HS-5 (cell line): ENCODE data around the gene C11orf52.
"Not testable (repeated sequence)": the region's sequence is repeated elsewhere in the genome, so short reads cannot be mapped to it uniquely, and the experiment has no call there.

Source experiments
- DNase-seq: peaks from one replicate; pipeline ENCODE4 v3.0.0-alpha.2; 2012; ENCODE audit warnings: low read depth

Gene C11orf52, protein sequence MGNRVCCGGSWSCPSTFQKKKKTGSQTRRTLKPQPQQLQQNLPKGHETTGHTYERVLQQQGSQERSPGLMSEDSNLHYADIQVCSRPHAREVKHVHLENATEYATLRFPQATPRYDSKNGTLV

GRCh38 chr11:111918390-111919256, at the start of gene C11orf52:
Gene C11orf52 (plus strand): TSS chr11:111918913. CDS start chr11:111918973, 60 bp downstream.
- no peak for DNase-seq

DNA sequence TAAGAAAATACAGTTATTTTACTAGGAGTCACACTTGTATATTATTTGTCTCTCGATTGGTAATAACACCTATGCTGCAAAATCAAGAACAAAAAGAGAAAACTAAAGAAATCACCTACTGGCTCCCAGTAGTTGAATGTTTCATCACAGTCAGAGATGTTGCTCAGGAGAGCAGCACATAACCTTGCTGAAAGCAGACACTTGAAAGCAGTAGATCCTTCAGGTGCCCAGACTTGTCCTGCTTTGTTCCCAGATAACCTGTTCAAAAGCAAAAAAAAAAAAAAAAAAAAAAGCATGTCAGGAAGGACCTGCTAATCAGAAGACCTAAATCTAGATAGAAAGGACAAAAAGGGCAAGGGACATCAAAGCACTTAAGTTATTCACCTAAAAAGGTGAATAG, 48.6 kb upstream of the C11orf52 start:
- no peak for DNase-seq

DNA sequence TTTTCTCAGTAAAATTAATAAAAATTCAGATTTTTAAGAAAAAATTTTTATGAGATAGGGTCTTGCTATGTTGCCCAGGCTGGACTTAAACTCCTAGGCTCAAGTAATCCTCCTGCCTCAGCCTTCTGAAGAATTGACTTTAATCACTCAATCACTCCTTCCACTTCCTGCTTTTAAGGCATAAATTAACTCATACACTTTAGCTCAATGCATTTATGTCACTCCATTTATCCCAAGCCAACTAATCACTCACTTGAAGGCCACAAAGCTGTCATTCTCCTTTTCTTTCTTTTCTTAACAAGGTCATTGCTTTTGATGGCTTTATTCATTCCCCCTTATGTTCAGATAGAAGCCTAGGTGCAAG, 48.2 kb upstream of the C11orf52 start:
- no peak for DNase-seq

GRCh38 chr11:111870886-111871692, 47.6 kb upstream of the C11orf52 start, which contains the start of gene ALG9:
Gene ALG9 (minus strand): TSS chr11:111871581. CDS start chr11:111871482, 99 bp downstream.
- peak; percentile 55 for DNase-seq

- DNase-seq = peak; percentile 2
Observed at GRCh38 chr11:111871693-111872161, 47.0 kb upstream of the C11orf52 start.

DNA sequence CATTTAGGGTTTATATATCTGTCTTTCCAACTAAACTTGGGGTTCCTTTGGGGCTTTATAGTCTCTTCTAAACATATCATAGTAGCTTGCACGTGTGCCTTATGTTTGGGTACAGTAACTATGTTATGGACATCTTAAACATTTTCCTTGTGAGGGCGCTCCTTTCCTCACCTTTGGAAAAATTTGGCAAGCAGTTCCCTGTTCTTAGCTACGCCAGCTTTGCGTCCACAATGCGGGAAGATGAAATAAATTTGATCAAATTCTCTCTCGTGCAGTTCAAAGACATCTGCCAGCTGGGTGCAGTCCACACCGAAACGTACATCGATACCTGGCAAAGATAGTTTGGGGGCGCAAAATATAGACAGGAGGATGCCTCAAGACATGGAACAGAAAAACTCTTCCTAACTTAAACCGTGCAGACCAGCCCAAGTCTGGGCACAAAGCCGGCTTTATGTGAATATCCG, 40.3 kb upstream of the C11orf52 start:
- peak; percentile 14 for DNase-seq

DNA sequence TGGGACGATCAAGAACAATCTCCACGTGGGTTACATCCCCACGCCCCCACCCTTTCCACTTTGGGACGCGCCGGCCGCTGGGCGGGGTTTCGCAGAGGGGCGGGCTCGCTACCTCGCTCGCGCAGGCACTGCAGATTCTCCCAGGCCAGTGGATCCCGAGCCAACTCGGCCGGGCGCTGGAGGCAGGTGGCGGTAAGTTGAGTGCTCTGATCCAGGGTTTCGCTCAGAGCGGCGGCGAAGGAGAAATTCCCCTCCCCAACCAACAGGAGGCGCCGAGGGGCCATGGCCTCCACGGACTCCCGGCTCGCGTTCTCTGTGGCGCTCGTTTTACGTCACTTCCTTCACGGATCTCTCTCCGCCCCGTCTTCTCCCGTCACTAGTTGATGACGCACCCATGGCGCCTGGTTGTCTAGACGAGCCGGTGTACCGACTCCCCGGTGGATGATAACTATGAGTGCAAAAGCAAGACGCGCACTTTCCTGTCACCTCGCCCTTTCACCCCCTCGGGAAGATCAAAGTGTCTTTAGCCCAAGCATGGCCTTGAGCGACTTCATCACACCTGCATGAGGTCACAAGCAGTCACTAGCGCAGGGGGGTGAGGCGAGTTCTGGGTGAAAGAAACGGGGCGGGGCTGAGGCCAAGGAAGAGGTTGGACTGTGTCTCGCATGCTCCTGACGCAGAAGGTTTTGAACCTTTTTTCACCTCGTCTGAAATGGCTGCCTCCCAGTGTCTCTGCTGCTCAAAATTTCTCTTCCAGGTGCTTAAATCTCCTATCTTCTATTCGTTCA, 39.7 kb upstream of the C11orf52 start, which contains the start of the genes CFAP68 and FDXACB1:
Gene CFAP68 (plus strand): TSS at position 693 of the 788 bp plus-strand sequence. CDS start 20 bp downstream, at position 713.
Gene FDXACB1 (minus strand): TSS at position 317 of the 788 bp plus-strand sequence. CDS start 33 bp downstream, at position 284.
- peak; percentile 93 for DNase-seq

DNA sequence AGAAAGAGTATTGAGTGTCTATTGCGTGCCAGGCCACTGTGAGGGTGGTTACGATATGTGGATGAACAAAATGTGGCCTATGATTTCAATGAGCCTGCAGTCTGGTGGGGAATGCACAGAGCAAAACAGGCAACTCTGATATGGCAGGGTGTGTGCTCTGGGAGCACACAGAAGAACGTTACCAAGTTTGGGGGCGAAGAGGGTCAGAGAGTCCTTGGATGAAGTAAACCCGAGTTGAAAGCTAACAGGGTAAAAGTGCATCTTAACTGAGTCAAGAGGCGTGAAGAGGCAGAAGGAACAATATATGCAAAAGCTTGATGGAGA, 39.1 kb upstream of the C11orf52 start:
- DNase-seq = no peak

- DNase-seq = no peak
Observed at GRCh38 chr11:111882202-111882601, 36.5 kb upstream of the C11orf52 start.

GRCh38 chr11:111885053-111885452, 33.7 kb upstream of the C11orf52 start:
- not testable (repeated sequence) for DNase-seq

DNA sequence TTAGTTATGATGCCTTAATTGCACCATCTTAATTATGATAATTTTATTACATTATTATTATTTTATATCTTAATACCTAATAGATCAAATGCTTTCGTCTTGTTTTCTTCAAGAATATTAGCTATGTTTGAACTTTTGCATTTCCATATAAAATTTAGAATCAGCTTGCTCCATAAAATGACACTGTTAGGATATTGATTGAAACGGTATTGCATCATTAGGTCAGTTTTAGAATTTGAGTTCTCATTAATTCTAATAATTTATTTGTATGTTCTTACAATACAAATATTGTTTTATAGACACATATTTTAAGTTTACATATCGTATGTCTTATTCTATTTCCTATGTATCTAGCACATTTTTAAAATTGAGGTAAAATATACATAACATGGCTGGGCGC, 32.7 kb upstream of the C11orf52 start:
- DNase-seq = no peak

DNA sequence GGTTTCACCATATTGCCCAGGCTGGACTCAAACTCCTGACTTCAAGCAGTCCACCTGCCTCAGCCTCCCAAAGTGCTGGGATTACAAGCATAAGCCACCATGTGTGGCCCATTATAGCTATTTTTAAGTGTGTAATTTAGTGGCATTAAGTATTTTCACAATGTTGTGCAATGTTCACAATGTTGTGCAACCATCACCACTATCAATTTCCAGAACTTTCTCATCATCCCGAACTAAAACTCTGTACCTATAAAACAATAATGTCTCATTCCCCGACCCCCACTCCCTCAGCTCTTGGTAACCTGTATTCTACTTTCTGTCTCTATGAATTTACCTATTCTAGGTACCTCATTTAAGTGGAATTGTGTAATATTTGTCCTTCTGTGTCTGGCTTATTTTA, 31.9 kb upstream of the C11orf52 start:
- no peak for DNase-seq

GRCh38 chr11:111905411-111905810, 13.3 kb upstream of the C11orf52 start:
- no peak for DNase-seq

DNA sequence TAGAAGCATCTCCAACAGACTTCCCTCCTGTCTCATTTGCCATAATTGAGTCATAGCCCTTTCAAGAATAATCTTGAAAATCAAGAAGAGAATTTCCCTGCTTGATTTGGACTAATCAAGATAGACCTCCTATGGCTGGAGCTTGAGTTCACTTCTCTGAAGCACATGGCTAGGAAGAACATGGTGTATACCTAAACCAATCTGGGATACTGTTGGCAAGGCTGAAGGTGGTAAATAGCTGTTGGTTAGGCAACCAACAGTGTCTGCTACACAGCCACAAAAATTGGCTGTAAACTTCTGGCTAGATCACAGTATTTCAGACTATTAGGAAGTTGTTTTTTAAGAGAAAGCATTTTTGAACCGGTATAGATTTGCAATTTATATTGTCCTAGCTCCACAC, 12.0 kb upstream of the C11orf52 start:
- DNase-seq = no peak

DNA sequence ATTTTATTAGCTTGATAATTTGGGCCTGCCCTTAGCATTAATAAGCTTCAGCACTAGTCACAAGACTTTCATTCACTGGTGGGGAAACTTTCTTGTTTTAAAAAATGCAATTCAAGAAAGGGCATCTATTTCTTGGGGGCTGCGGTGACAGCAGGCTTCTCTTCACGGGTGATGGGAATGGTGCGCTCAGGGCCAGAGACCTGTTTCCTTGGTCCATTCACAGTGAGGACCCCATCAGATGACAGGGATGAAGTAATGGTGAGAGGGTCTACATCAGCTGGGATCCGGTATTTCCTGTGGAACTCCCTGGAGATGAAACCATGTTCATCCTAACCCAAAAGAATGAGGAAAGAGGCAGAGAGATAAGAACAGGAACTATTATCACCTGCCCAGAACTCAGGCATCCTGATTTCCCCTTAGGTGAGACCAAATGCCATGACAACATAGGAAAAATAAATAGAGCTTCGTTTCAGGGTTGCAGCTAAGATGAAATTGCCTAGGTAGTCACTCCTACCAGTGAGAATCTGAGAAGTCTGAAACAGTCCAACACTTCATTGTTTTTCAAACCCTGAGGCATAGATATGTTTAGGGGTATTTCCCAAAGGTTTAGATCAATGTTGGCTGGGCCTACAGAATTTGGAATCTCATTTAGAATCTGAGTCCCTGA, 9.9 kb upstream of the C11orf52 start:
- no peak for DNase-seq

- no peak for DNase-seq
Observed at GRCh38 chr11:111909378-111909777, 9.3 kb upstream of the C11orf52 start.

- no peak for DNase-seq
Observed at GRCh38 chr11:111910676-111911562, 7.8 kb upstream of the C11orf52 start.

DNA sequence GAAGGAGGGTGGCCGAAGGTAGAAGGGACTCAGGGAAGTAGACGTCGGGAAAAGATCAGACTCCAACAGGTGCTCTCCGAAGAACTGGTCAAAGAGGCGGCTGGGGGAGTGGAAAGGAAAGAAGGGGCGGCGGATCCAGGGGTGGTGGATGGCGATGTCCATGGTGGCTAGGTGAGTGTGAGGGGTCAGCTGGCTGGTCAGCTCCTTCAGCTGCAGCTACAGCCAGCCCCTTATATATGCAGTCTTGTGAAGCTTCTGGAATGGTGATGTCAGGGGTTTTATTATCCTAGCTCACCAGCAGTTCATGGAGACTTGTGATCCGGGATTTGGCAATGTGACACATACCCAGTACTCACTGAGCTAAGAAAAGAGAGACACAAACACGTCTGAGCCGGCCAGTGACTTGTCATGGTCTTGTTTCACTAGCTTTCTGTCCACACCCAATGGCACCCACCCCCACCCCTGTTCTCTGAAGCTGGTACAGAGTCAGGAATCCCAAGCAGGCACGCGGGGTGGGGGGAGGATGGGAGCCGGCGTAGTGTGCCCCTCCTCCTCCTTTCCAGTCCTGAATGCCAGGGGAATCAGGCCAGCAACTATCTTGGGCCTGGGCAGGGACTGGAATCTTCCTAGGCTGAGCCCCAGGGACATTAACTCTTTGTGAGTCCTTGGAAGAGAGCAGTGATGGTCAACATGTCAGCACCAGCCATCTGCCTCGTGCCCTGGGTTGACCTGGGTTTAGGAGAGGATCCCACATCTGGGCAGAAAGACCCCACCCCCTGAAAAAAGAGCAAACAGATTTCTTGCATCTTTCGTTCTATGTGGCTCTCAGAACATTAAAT, 6.9 kb upstream of the C11orf52 start, which contains the start of gene CRYAB:
Gene CRYAB (minus strand): TSS at position 208 of the 839 bp plus-strand sequence. CDS start 46 bp downstream, at position 162.
- DNase-seq = no peak

- DNase-seq = no peak
Observed at GRCh38 chr11:111912535-111912934, 6.2 kb upstream of the C11orf52 start, which contains the start of gene HSPB2. Gene HSPB2 (plus strand): TSS chr11:111912734. CDS start chr11:111912830, 96 bp downstream.
